ENCODE results near the gene SLC9C1.

The SLC9C1 gene

DNA sequence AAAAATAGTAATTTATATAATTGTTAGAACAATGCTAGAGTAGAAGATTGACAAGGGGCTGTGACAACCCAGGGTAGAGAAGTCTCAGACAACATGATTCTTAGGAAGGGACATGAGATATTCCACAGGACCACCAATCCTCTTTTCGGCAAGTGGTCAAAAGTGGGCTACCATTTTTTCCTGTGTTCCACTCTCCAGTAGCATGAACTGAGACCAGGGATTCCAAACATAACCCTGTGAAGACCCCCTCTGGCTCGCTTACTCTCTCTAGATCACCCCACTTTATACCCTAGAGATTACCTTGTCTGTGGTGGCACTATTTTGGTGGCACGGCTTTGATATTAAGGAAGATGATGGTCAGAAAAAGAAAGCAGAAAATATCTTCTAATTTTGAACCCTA lies 161.9 kb downstream of the SLC9C1 start:
- H3K79me2 ChIP-seq (ENCODE audit: insufficient read depth, low read length) = peaks cover 43% of the 10 kb centered on the region
- no peaks in the 10 kb centered on the region for H3K27me3 ChIP-seq (ENCODE audit: insufficient read depth, low read length)
- H4K20me1 ChIP-seq (ENCODE audit: insufficient read depth, low read length) = no peaks in the 10 kb centered on the region
- H2AFZ ChIP-seq (ENCODE audit: low read length) = no peak overlapping the region
- peaks cover 36% of the 10 kb centered on the region for H3K36me3 ChIP-seq (ENCODE audit: insufficient read depth, low read length)
- TF ChIP-seq, protein P1, sequence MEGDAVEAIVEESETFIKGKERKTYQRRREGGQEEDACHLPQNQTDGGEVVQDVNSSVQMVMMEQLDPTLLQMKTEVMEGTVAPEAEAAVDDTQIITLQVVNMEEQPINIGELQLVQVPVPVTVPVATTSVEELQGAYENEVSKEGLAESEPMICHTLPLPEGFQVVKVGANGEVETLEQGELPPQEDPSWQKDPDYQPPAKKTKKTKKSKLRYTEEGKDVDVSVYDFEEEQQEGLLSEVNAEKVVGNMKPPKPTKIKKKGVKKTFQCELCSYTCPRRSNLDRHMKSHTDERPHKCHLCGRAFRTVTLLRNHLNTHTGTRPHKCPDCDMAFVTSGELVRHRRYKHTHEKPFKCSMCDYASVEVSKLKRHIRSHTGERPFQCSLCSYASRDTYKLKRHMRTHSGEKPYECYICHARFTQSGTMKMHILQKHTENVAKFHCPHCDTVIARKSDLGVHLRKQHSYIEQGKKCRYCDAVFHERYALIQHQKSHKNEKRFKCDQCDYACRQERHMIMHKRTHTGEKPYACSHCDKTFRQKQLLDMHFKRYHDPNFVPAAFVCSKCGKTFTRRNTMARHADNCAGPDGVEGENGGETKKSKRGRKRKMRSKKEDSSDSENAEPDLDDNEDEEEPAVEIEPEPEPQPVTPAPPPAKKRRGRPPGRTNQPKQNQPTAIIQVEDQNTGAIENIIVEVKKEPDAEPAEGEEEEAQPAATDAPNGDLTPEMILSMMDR (IDR thresholded peaks at IDR 0.05; ENCODE audit: low read length) = no peak
- TF ChIP-seq EZH2 (IDR thresholded peaks at IDR 0.05; ENCODE audit: borderline replicate concordance, low read length) = no peak
- peaks cover 14% of the 10 kb centered on the region for H3F3A ChIP-seq (ENCODE audit: insufficient read depth, low read length)
- peak overlapping the region; percentile 94 for H3K27ac ChIP-seq (ENCODE audit: low read depth, low read length, poor library complexity, severe bottlenecking)
- H3K4me1 ChIP-seq (ENCODE audit: insufficient read depth, low read length, severe bottlenecking) = peaks cover 78% of the 10 kb centered on the region
- no peaks in the 10 kb centered on the region for H3K9me3 ChIP-seq (ENCODE audit: low read length)
- no peaks in the 10 kb centered on the region for H3K9me2 ChIP-seq (ENCODE audit: low read depth, low read length)
- H3K4me2 ChIP-seq (ENCODE audit: low read length) = peak overlapping the region; percentile 90
- peak overlapping the region; percentile 90 for H3K4me3 ChIP-seq (ENCODE audit: low read depth, low read length, poor library complexity, severe bottlenecking)
- H3K9ac ChIP-seq (ENCODE audit: low read length) = peak overlapping the region; percentile 96

DNA sequence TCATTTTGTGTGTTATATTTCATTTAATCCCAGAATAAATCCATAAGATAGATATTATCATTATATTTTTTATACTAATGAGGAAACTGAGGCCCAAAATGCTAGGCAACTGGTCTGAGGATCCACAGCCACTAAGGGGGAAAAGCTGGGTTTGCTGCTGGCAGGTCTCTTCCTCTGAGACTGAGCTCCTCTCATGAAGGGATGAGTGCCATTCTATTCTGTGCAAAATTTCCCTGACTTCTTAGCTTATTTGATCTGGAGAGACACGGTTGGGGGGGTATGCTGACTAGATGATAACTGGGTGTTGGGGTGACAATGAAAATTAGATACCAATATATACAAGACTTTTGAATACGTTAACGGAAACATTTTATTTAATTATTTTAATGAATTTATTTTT lies 162.9 kb downstream of the SLC9C1 start:
- TF ChIP-seq EZH2 (IDR thresholded peaks at IDR 0.05; ENCODE audit: borderline replicate concordance, low read length) = no peak
- TF ChIP-seq, protein P1 (IDR thresholded peaks at IDR 0.05; ENCODE audit: low read length) = no peak
- Histone ChIP-seq H3K27ac (ENCODE audit: low read depth, low read length, poor library complexity, severe bottlenecking) (peak overlapping the region; percentile 94), H2AFZ (ENCODE audit: low read length) (no peak overlapping the region), H3K4me1 (ENCODE audit: insufficient read depth, low read length, severe bottlenecking) (peaks cover 78% of the 10 kb centered on the region), H4K20me1 (ENCODE audit: insufficient read depth, low read length) (no peaks in the 10 kb centered on the region), H3K4me2 (ENCODE audit: low read length) (peak overlapping the region; percentile 90), H3K9me3 (ENCODE audit: low read length) (no peaks in the 10 kb centered on the region), H3K79me2 (ENCODE audit: insufficient read depth, low read length) (peaks cover 49% of the 10 kb centered on the region), H3F3A (ENCODE audit: insufficient read depth, low read length) (peaks cover 14% of the 10 kb centered on the region), H3K36me3 (ENCODE audit: insufficient read depth, low read length) (peaks cover 46% of the 10 kb centered on the region), H3K9ac (ENCODE audit: low read length) (peak overlapping the region; percentile 96), H3K4me3 (ENCODE audit: low read depth, low read length, poor library complexity, severe bottlenecking) (peak overlapping the region; percentile 90), H3K27me3 (ENCODE audit: insufficient read depth, low read length) (no peaks in the 10 kb centered on the region), H3K9me2 (ENCODE audit: low read depth, low read length) (no peaks in the 10 kb centered on the region)

DNA sequence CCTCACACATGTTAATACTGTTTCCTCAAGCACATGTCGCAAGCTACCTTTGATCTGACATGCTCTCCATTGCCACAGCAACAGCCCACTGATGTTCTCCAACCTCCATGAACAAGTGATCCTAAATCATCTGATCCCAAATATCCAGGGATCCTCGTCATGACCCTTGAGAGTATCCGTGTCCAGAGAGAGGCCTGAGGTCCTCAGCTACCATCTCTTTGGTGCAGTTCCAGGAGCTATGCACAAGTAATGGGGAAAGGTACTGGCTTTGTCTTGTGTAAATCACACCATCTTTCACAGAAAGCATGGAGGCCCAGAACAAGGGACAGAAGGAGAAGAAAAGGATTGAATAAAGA lies 163.4 kb downstream of the SLC9C1 start:
- Histone ChIP-seq H3K27me3 (ENCODE audit: insufficient read depth, low read length) (no peaks in the 10 kb centered on the region), H3K9ac (ENCODE audit: low read length) (peak overlapping the region; percentile 96), H3K27ac (ENCODE audit: low read depth, low read length, poor library complexity, severe bottlenecking) (peak overlapping the region; percentile 94), H3K79me2 (ENCODE audit: insufficient read depth, low read length) (peaks cover 49% of the 10 kb centered on the region), H3K9me2 (ENCODE audit: low read depth, low read length) (no peaks in the 10 kb centered on the region), H3K4me1 (ENCODE audit: insufficient read depth, low read length, severe bottlenecking) (peaks cover 78% of the 10 kb centered on the region), H3K4me2 (ENCODE audit: low read length) (peak overlapping the region; percentile 90), H4K20me1 (ENCODE audit: insufficient read depth, low read length) (no peaks in the 10 kb centered on the region), H3F3A (ENCODE audit: insufficient read depth, low read length) (peaks cover 14% of the 10 kb centered on the region), H3K4me3 (ENCODE audit: low read depth, low read length, poor library complexity, severe bottlenecking) (peak overlapping the region; percentile 90), H3K9me3 (ENCODE audit: low read length) (no peaks in the 10 kb centered on the region), H3K36me3 (ENCODE audit: insufficient read depth, low read length) (peaks cover 51% of the 10 kb centered on the region), H2AFZ (ENCODE audit: low read length) (no peak overlapping the region)
- no peak for TF ChIP-seq EZH2 (IDR thresholded peaks at IDR 0.05; ENCODE audit: borderline replicate concordance, low read length)
- TF ChIP-seq, protein P1 (IDR thresholded peaks at IDR 0.05; ENCODE audit: low read length) = no peak

Data from OCI-LY1 (cell line).